Fibroblast of the conjunctiva (primary cell): ENCODE measurements around the gene SGF29.
A peak's percentile ranks its signal among the peaks of the same experiment; 100 is the strongest.
"Not testable (repeated sequence)": the region's sequence is repeated elsewhere in the genome, so short reads cannot be mapped to it uniquely, and the experiment has no call there.

Experiments
- DNase-seq: peaks from one replicate; pipeline ENCODE4 v3.0.0-alpha.2; 2010; ENCODE audit warnings: low read depth

The SGF29 gene

DNA sequence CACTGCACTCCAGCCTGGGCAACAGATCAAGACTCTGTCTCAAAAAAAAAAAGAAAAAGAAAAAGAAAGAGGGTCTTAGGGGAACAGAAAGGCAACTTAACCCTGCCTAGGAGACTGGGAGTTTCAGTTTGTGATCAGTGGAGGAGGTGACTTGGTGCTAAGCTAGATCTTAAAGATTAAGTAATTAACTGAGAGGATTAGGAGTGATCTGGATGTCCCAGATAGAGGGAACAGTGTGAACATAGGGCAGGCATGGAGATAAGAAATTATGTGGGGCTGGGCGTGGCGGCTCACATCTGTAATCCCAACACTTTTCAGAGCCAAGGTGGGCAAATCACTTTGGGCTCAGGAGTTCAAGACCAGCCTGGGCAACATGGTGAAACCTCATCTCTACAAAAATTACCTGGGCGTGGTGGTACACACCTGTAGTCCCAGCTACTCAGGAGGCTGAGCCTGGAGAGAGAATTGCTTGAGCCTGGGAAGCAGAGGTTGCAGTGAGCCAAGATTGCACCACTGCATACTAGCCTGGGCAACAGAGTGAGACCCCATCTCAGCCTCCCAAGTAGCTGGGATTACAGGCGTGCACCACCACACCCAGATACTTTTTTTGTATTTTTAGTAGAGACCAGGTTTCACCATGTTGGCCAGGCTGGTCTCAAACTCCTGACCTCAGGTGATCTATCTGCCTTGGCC is 12.7 kb downstream of the SGF29 start:
- DNase-seq, result not testable (repeated sequence)

DNA sequence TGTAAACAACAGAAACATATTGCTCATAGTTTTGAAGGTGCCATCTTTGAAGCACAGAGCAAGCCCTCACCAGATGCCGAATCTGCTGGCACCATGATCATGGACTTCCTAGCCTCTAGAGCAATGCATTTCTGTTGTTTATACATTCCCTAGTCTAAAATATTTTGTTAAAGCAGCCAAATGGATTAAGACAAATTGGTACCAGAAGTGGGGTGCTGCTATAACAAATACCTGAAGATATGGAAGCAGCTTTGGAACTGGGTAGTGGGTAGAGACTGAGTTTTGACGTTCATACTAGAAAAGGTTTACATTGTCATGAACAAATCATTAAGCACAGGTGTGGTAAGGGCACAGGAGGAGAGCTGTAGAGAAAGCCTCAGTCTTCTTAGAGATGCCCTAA is 13.6 kb downstream of the SGF29 start:
- DNase-seq, result no peak

DNA sequence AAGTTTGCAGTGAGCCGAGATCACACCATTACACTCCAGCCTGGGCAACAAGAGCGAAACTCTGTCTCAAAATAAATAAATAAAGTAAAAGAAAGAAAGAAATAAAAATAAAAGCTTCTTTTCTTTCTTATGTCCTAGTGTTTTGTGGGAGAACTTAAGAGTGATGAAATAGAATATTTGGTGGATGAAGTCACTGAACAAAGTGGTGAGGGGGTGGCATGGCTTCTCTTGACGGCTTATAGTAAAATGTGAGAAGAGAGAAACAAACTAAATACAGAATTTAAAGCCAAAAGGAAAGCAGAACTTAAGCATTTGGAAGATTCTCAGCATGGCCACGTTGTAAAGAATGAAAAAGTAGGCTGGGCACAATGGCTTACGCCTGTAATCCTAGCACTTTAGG is 15.3 kb downstream of the SGF29 start:
- DNase-seq, result peak; percentile 8

DNA sequence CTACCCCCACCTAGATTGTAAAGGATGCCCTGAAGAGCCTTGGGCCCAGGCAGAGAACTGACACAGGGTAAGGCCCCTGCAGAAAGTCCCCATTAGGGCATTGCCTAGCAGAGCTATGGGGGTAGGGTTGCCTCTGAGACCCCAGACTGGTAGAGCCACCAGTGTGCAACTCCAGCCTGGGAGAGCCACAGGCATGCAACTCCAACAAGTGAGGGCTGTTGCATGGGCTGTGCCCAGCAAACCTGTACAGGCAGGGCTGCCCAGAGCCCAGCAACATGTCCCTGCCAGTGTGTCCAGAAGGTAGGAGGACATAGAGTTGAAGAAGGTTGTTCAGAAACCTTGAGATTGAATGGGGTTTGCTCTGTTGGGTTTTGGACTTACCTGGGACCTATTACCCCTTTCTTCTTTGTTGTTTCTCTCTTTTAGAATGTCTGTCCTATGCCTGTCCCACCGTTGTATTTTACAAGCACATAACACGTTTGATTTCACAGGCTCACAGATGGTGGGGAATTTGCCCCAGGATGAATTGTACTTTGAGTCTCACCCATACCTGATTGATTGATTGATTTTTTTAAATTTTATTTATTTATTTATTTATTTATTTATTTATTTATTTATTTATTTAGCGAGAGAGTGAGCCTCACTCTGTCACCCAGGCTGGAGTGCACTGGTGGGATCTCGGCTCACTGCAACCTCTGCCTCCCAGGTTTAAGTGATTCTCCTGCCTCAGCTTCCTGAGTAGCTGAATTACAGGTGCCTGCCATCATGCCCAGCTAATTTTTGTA is 16.4 kb downstream of the SGF29 start:
- no peak for DNase-seq

DNA sequence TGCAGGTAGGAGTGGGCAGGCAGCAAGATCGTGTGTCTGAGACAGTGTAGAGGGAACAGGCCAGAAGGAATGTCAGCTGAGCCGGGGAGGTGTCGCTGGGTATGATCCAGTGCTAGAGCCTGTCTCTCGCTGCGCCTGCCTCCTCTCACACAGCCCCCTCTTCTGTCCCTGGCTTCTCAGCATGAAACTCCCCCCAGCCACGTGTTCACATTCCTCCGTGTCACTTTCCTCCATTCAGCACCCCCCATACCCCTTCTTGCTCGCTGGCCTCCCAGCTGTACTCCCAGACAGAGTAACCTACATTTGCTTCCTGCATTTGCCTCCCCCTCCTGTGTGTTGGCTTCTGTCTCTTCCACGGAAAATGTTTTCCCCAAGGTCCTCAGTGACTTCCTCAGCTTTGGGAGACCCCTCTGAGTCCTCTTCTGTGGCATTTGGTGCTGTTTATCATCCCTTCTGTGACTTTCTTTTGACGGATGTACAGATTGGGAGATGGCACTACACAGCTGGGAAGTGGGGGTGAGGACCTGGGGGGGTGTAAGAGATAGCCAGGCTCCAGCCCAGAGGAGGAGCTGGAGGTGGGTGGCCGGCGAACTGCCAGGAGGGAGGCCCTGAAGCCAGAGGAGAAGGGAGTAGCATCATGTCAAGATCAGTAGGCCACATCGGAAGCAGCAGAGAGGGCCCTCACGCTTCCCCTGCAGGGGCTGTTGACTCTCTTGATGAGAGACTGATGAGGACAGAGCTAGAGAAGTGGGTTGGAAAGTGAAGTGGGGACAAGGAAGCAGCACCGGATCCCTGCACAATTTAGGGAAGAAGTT is 19.2 kb downstream of the SGF29 start:
- no peak for DNase-seq

DNA sequence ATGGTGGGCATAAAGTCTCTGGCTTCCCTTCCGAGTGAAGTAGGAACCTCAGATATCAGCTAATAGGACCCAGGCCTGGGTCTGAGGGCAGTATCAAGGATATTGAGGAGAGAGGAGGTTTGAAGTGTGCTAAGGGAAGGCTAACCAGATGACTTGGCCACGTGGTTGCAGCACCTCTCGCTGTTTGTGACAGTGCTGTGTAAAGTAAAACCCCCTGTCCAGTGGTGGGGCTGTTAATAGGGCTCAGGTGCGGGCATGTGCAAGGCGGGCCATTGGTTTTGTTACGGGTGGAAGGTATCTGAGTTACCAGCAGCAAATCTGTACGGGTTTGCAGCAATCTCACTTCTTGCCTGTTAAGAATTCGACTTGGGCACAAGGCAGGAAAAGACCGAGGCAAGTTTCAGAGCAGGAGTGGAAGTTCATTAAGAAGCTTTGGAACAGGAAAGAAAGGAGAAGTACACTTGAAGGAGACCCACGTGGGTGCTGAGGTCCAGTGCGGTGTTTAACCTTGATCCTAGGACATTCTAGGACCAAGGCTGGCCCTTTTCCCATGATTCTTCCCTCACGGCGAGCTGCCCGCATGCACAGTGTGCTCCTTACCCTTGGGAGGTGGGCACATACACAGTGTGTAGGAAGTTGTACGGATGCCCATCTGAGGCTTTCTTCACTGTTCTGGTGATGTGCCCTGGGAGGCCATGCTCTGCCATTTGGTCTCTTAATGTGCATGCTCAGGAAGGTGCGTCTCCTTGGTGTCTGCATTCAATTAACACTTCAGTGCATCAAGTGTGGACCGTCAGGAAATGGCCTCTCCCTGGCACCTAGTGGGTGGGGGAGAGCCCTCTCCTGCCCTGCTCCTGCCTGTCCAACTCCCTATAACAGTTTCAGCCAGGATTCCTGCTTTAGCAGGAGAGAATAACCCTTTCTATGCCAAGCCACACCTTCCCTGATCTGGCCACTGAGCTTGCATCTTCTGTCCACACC is 20.3 kb downstream of the SGF29 start:
- no peak for DNase-seq

DNA sequence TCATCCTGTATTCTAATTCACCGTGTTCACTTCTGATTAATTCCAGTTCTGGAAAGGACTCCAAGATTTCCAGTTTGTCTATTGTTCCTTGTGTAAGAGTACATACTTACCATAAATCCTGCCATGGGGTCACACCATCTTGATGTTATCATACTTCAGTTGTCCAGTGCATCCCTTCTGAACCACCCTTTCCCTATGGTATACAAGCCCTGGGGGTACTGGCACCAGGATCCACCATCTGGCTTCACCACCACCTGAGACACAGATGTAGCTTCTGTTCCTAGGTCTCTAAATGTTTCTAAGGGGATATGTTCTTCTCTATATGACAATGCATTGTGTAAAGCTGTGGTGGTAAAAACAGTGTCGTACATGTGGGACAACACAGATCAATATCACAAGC is 21.2 kb downstream of the SGF29 start:
- no peak for DNase-seq

DNA sequence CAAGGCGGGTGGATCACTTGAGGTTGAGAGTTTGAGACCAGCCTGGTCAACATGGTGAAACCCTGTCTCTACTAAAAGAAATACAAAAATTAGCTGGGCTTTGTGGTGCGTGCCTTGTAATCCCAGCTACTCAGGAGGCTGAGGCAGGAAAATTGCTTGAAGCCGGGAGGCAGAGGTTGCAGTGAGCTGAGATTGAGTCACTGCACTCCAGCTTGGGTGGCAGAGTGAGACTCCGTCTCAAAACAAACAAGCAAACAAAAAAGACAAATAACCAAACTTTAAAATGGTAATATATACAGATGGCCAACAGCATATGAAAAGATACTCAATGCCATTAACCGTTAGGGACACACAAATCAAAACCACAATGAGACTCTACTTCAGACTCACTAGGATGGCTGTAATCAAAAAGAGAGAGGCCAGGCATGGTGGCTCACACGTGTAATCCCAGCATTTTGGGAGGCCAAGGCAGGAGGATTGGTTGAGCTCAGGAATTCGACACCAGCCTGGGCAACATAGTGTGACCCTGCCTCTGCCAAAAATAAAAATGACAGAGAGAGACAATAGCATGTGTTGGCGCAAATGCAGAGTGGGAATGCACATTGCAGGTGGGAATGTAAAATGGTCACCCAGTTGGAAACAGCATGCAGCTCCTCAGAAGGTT is 21.9 kb downstream of the SGF29 start:
- DNase-seq, result no peak

DNA sequence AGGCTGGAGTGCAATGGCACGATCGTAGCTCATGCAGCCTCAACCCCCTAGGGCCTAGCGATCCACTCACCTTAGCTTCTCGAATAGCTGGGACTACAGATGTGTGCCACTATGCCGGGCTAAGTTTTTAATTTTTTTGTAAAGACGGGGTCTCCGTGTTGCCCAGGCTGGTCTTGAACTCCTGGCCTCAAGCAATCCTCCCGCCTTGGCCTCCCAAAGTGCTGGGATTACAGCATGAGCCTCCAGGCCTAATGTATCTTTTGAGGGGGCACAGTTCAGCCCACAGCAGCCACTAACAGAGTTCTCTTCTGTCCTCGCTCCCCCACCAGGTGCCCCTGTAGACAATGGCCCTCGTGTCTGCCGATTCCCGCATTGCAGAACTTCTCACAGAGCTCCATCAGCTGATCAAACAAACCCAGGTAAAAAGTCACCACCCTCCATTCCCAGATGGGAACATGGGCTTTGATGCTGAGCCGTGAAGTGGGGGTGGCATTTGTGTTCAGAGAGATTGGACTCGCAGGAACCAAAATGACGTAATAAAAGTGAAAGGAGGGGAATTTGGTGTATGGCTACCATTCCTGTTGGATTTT is 27.1 kb downstream of the SGF29 start:
- DNase-seq, result no peak

DNA sequence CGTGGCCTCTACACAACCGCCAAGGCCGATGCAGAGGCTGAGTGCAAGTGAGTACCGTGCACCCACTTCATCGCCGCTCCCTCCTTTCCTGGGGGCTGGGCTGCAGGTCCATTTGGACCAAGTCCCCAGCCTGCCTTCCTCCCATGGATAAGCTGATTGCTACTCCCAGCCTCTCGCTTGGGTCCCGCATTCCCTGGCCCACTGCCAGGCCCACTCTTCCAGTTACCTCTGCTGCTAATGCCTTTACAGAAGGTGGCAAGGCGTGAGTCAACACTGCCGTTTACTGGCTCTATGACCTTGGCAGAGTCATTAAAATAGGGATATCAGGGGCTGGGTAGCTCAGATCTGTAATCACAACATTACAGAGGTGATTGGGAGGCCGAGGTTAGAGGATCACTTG is 32.0 kb downstream of the SGF29 start:
- DNase-seq, result no peak

DNA sequence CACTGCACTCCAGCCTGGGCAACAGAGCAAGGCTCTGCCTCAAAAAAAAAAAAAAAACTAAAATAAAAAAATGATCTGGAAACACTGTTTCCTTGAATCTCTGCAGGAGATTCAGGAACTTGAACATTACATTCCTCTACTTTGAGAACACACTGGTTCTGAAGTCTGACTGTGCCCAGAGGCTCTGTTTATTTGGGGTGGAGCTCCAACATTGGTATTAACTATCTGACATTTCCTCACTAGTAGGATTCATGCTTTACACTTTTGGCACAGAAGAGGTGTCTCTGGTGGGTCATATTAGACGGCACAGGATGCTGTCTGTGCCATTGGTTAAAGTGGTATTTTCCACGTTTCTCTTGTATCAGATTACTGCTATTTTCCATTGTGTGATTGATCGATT is 32.7 kb downstream of the SGF29 start:
- no peak for DNase-seq

DNA sequence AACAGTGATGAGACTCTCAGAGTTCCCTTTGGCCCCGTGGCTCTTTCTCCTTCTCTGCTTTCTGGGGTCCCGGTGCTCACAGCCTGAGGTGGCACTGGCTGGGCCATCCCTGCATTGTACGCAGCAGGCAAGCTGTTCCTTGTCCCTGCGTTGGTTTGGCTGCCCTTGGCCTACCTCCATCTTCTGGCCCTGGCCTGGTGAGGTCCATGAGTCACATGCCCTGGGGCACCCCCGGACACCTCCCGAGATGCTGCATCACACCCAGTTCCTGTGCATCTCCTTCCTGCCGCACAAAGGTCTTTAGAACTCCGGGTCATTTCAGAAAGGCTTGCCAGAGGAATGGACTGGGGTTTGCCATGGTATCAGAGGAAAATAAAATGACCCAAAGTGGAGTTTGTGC is 33.7 kb downstream of the SGF29 start:
- no peak for DNase-seq

DNA sequence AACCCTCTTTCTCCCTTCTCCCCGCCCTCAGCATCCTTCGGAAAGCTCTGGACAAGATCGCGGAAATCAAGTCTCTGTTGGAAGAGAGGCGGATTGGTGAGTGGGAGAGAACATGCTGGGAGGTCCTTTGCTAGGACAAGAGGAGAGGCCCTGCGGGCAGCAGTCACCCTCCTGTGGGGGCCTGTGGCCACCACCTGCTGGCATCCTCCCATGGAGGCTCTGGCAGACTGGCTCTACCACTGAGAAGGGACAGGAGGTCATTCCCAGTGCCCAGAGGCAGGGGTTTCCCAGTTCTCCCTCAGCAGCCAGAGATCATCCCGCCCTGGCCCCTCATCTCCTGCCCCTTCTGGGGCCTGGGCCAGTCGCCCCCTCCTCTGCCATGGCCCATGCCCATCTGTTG is 35.3 kb downstream of the SGF29 start:
- no peak for DNase-seq

DNA sequence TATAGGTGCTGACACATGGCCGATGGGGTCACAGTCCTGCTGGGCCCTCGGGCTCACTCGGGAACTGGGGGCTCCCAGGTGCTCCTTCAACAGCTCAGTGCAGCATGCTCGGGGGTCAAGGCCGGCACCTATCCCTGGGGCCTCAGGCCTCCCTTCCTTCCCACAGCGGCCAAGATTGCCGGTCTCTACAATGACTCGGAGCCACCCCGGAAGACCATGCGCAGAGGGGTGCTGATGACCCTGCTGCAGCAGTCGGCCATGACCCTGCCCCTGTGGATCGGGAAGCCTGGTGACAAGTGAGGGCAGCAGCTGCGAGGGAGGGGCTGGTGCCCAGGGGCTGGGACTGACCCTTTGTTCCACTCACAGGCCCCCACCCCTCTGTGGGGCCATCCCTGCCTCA is 36.2 kb downstream of the SGF29 start:
- DNase-seq, result no peak

DNA sequence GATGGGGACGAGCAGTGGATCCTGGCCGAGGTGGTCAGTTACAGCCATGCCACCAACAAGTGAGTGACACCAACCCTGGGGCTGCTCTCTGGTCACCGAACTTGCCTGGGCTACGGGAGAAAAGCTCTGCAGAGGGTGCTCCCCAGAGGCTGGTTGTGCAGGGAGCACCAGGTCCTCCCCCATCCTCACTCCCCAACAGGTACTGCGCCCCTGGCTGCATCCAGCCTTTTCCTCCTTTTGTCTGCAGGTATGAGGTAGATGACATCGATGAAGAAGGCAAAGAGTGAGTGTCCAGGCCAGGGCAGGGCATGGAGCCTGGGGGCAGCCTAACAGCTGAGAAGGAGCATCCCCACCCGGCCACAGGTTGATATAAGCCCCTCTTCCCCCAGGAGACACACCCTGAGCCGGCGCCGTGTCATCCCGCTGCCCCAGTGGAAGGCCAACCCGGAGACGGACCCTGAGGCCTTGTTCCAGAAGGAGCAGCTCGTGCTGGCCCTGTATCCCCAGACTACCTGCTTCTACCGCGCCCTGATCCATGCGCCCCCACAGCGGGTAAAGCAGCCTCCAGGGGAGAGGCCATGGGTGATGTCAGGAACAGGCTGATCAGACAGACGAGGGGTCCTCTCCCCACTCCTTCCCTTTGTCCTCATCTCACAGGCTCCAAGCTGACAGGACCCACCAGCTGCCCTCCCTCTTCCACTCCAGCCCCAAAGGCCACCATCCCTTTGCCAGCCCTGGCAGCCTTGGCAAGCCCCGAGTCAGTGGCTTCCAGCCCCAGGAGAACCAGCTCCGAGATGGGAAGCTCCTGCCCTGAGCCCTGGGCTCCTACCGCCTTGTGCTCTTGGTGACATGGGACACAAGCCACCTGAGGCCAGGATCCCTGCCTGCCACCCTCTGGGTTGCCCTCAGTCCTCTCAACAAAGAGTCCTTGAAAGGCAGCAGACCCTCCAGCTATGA is 36.9 kb downstream of the SGF29 start:
- DNase-seq, result no peak

DNA sequence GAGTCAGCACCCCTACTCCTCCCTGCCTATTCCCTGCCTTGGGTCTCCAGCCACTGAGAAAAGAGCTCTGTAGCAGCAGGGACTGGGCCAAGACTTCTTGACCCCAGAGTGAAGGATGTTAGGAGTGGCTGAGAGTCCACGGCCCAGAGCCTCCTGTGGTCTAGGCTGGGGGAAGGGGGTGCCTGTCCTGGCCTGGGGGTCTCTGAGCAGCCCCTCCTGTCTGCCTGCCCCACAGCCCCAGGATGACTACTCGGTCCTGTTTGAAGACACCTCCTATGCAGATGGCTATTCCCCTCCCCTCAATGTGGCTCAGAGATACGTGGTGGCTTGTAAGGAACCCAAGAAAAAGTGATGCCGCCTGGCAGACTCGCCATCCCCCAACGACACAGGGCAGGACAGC is 37.6 kb downstream of the SGF29 start:
- DNase-seq, result no peak

DNA sequence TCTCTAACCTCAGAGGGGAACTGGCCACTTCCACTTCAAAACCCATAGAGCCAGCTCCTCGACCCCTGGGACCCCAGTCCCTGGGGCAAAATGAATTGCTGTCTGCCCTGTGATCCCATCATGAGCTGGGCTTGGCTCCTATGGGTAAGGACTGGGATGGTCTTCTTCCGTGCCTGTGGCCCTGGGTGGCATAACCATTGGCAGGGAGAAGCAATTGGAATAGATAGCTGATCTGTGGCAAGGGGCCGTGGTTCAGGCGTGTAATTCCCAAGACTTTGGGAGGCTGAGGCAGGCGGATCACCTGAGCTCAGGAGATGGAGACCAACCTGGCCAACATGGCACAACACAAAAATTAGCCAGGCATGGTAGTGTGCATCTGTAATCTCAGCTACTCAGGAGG is 38.8 kb downstream of the SGF29 start:
- DNase-seq, result no peak

DNA sequence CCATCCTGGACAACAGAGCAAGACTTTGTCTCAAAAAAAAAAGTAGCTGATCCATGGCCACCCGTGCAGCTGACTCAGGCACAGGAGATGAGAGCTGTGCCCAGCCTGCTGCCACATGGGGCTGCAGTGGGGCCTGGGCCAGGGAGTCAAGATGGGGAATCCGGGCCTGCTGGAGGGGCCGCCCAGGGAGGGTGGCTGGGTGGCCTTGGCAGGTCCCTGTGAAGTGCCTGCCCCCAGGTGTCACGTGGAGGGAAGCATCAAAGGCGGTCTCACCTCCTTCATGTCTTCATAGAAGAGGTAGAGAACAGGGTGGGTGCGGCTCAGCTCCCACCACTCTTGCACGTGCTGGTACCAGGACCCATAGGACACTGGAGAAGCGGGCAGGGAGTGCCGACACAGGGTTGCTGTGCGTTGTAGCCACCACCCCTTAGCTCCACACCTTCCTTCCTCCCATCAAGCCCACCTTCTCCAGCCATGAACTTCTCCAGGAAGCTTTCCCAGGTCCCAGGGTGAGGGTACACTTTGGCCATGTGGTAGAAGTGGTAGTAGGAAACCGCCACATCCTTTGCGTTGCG is 39.3 kb downstream of the SGF29 start:
- DNase-seq, result no peak

DNA sequence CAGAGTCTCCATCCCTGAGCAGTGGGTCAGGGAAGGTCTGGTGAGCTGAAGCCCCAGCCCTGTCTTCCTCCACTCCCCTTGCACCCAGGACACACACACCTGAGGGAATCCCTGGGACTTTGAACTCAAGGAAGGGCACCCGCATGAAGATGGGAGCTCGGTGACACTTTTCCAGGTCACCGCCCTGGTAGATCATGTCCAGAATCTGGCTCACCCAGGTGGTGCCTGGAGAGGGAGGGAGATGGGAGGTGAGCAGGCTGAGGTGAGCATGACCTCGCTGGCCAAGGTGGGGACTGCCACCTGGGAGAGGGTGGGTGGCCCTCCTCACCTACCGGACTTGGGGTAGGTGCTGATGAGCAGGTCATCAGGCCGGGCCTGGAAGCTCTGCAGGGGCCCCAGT is 41.7 kb downstream of the SGF29 start:
- not testable (repeated sequence) for DNase-seq
